ENCODE results near the gene FUT1. TPM values are rescaled to one million over a fixed set of nuclear protein-coding genes. Genes with fewer than 3 reads are reported as not detected.
"Not testable (repeated sequence)": the region's sequence is repeated elsewhere in the genome, so short reads cannot be mapped to it uniquely, and the experiment has no call there.

FUT1 gene
- 1.1 TPM for polyA plus RNA-seq (ENCODE audit: insufficient read length)

- DNase-seq (ENCODE audit: low read depth) = no peak
Observed at GRCh38 chr19:48752496-48753365, at the start of gene FUT1. FUT1 (minus strand) TSS chr19:48752641; CDS start chr19:48751281, 1,360 bp downstream.

- no peak for DNase-seq (ENCODE audit: low read depth)
Observed at GRCh38 chr19:48799358-48800300, 47.2 kb upstream of the FUT1 start.

- no peak for DNase-seq (ENCODE audit: low read depth)
Observed at GRCh38 chr19:48798937-48799336, 46.5 kb upstream of the FUT1 start.

GRCh38 chr19:48797103-48797502 lies 44.7 kb upstream of the FUT1 start:
- no peak for DNase-seq (ENCODE audit: low read depth)

GRCh38 chr19:48796298-48797083 lies 44.0 kb upstream of the FUT1 start:
- no peak for DNase-seq (ENCODE audit: low read depth)

GRCh38 chr19:48795685-48796070 lies 43.2 kb upstream of the FUT1 start:
- DNase-seq (ENCODE audit: low read depth) = no peak

GRCh38 chr19:48795055-48795684 lies 42.7 kb upstream of the FUT1 start:
- DNase-seq (ENCODE audit: low read depth) = peak; percentile 92

GRCh38 chr19:48794291-48794690 lies 41.9 kb upstream of the FUT1 start:
- no peak for DNase-seq (ENCODE audit: low read depth)

- no peak for DNase-seq (ENCODE audit: low read depth)
Observed at GRCh38 chr19:48793271-48793670, 40.8 kb upstream of the FUT1 start.

GRCh38 chr19:48787331-48787730 lies 34.9 kb upstream of the FUT1 start:
- DNase-seq (ENCODE audit: low read depth) = not testable (repeated sequence)

GRCh38 chr19:48786422-48786821 lies 34.0 kb upstream of the FUT1 start:
- not testable (repeated sequence) for DNase-seq (ENCODE audit: low read depth)

- DNase-seq (ENCODE audit: low read depth) = no peak
Observed at GRCh38 chr19:48784527-48784926, 32.1 kb upstream of the FUT1 start.

GRCh38 chr19:48780631-48781391 lies 28.4 kb upstream of the FUT1 start:
- DNase-seq (ENCODE audit: low read depth) = no peak

GRCh38 chr19:48779636-48780035 lies 27.2 kb upstream of the FUT1 start:
- DNase-seq (ENCODE audit: low read depth) = no peak

- DNase-seq (ENCODE audit: low read depth) = no peak
Observed at GRCh38 chr19:48777720-48778119, 25.3 kb upstream of the FUT1 start.

GRCh38 chr19:48777139-48777538 lies 24.7 kb upstream of the FUT1 start:
- DNase-seq (ENCODE audit: low read depth) = no peak

GRCh38 chr19:48772503-48772953 lies 20.1 kb upstream of the FUT1 start:
- DNase-seq (ENCODE audit: low read depth) = no peak

GRCh38 chr19:48770734-48771472 lies 18.5 kb upstream of the FUT1 start:
- no peak for DNase-seq (ENCODE audit: low read depth)

- DNase-seq (ENCODE audit: low read depth) = no peak
Observed at GRCh38 chr19:48770266-48770665, 17.8 kb upstream of the FUT1 start.
